K562 (cell line): ENCODE data around the gene FOXO3. TPM values are rescaled to one million over a fixed set of nuclear protein-coding genes. Genes with fewer than 3 reads are reported as not detected.

ENCODE experiments used
- ATAC-seq: fragments of 200-7000 bp; cut with Tn5 transposase; 3 replicates; pipeline ENCODE4 v1.9.1; 2020; ENCODE audit warnings: moderate library complexity
- BruUV-seq: library from RNA; stranded (reverse); fragments of 400-500 nt; replicated peaks from 2 replicates; lab custom pipeline; 2021; lab: Mats Ljungman, UMichigan
- CTCF ChIA-PET: fragments of 300-600 bp; formaldehyde crosslinking; extraction: SDS; loops from one replicate; lab custom pipeline; 2021; ENCODE audit warnings: low intra/inter-chr PET ratio; lab: Yijun Ruan, JAX
- POLR2A ChIA-PET: fragments of 300-600, 350-650 bp; sonication (Branson Sonifier 250); formaldehyde crosslinking; extraction: SDS; loops from one replicate; lab custom pipeline; 2021; ENCODE audit warnings: antibody characterized with exemption, inconsistent platforms; lab: Yijun Ruan, JAX
- DNase-seq, 4 experiments: peaks; one replicate each; pipeline versions ENCODE4 v3.0.0 to v3.0.0-alpha.2; 2011 to 2018; ENCODE audit warnings: low spot score in 3 of 4, mixed read lengths in 3 of 4; ENCODE audit errors: extremely low read depth in 1 of 4
- FAIRE-seq: peaks from 2 replicates; lab custom pipeline; 2011; peaks lifted over from hg19 to GRCh38; lab: Jason Lieb, UNC
- H2AFZ ChIP-seq: 2 replicates; pipeline ENCODE4 v1.6.0; 2011; ENCODE audit warnings: low read depth, low read length, control low read depth, inconsistent platforms
- H3K27ac ChIP-seq: fragments of 200-600 bp; 3 replicates; pipeline ENCODE4 v1.8.0; 2011; ENCODE audit warnings: low read depth, mild to moderate bottlenecking, control low read depth, inconsistent platforms, low read length, moderate library complexity, mixed read lengths; ENCODE audit errors: extremely low read depth
- H3K27me3 ChIP-seq, 2 experiments: fragments of 300-600 bp in 1 of 2; 2 replicates in 1 of 2; 3 replicates in 1 of 2; pipeline versions ENCODE4 v1.6.0 to v1.8.0; 2011; ENCODE audit warnings: inconsistent platforms in 2 of 2, low read length in 2 of 2, mild to moderate bottlenecking in 1 of 2, mixed read lengths in 1 of 2, moderate library complexity in 1 of 2; ENCODE audit not compliant: control insufficient read depth in 2 of 2, insufficient read depth in 2 of 2
- H3K36me3 ChIP-seq: fragments of 300-600 bp; 3 replicates; pipeline ENCODE4 v1.8.0; 2011; ENCODE audit warnings: mild to moderate bottlenecking, low read length, inconsistent platforms; ENCODE audit not compliant: control insufficient read depth, insufficient read depth
- H3K4me1 ChIP-seq, 2 experiments: fragments of 200-600 bp in 1 of 2; replicated peaks in 1 of 2; 2 replicates in 1 of 2; 3 replicates in 1 of 2; pipeline versions ENCODE4 v1.5.1 to v1.8.0; 2011; ENCODE audit warnings: inconsistent platforms in 2 of 2, low read length in 2 of 2, mild to moderate bottlenecking in 1 of 2, mixed read lengths in 1 of 2, moderate library complexity in 1 of 2; ENCODE audit not compliant: control insufficient read depth in 2 of 2, insufficient read depth in 2 of 2
- H3K4me2 ChIP-seq: 2 replicates; pipeline ENCODE4 v1.6.1; 2011; ENCODE audit warnings: low read length, control low read depth, inconsistent platforms, mixed read lengths; ENCODE audit not compliant: insufficient read depth
- H3K4me3 ChIP-seq: fragments of 200-600 bp; sonication (generic), shearing (Covaris generic); 2 replicates; pipeline ENCODE4 v1.5.1; 2016; ENCODE audit warnings: control low read depth, inconsistent platforms
- H3K79me2 ChIP-seq: fragments of 200-600 bp; 3 replicates; pipeline ENCODE4 v1.8.0; 2011; ENCODE audit warnings: low read length, inconsistent platforms; ENCODE audit not compliant: control insufficient read depth, insufficient read depth
- H3K9ac ChIP-seq, 2 experiments: 2 replicates each; pipeline versions ENCODE4 v1.6.0 to v1.6.1; 2011; ENCODE audit warnings: low read depth in 2 of 2, low read length in 2 of 2, control low read depth in 1 of 2, inconsistent platforms in 1 of 2, mild to moderate bottlenecking in 1 of 2, mixed read lengths in 1 of 2; ENCODE audit not compliant: insufficient read depth in 1 of 2
- H3K9me1 ChIP-seq: one replicate; pipeline ENCODE4 v1.6.0; 2011; ENCODE audit warnings: inconsistent platforms, mild to moderate bottlenecking, low read length, moderate library complexity; ENCODE audit not compliant: control insufficient read depth, insufficient read depth
- H3K9me3 ChIP-seq: replicated peaks from 2 replicates; pipeline ENCODE4 v1.5.1; 2011; ENCODE audit warnings: low read depth, low read length, inconsistent platforms; ENCODE audit not compliant: control insufficient read depth, insufficient read depth
- H4K20me1 ChIP-seq: replicated peaks from 2 replicates; pipeline ENCODE4 v1.6.1; 2011; ENCODE audit warnings: low read length, inconsistent platforms, mixed read lengths; ENCODE audit not compliant: control insufficient read depth, insufficient read depth
- BHLHE40 ChIP-seq: IDR thresholded peaks from 2 replicates; pipeline ENCODE4 v1.6.1; 2011; ENCODE audit warnings: low read length, improper control_type of control experiment
- CSDE1 ChIP-seq, 2 experiments: fragments of 450-650 bp; IDR thresholded peaks; 2 replicates each; pipeline ENCODE4 v1.6.1; 2016; ENCODE audit warnings: mild to moderate bottlenecking in 1 of 2
- POLR2G ChIP-seq: fragments of 200-400 bp; formaldehyde crosslinking; IDR thresholded peaks from 2 replicates; pipeline ENCODE4 v1.6.1; 2017; ENCODE audit warnings: low read depth, mild to moderate bottlenecking, antibody characterized with exemption, low read length, moderate library complexity
- POLR2H ChIP-seq: IDR thresholded peaks from 2 replicates; pipeline ENCODE4 v1.6.1; 2016; ENCODE audit warnings: missing genetic modification characterization, low read depth, mild to moderate bottlenecking, control low read depth, missing compliant biosample characterization, moderate library complexity
- RAD21 ChIP-seq, 2 experiments: fragments of 250-450 bp in 1 of 2; fragments of 450-650 bp in 1 of 2; sonication (Bioruptor Pico) in 1 of 2; formaldehyde crosslinking in 1 of 2; IDR thresholded peaks in 1 of 2; conservative IDR thresholded peaks in 1 of 2; 2 replicates each; pipeline versions ENCODE4 v1.4.0 to v1.8.0; 2020 to 2022; ENCODE audit warnings: mild to moderate bottlenecking in 2 of 2, moderate library complexity in 1 of 2
- STAG1 ChIP-seq: sonication (generic); formaldehyde crosslinking; IDR thresholded peaks from 2 replicates; pipeline ENCODE4 v1.5.0; 2020; ENCODE audit warnings: missing genetic modification reagents, borderline replicate concordance
- WGBS: fragments of 100-300 bp; shearing (Covaris generic); methylation state at CpG from one replicate; pipeline ENCODE4 v1.1.6; 2016; ENCODE audit warnings: low coverage, mixed read lengths; ENCODE audit not compliant: insufficient coverage; ENCODE audit errors: missing lambda C conversion rate; 5-methylcytosine and 5-hydroxymethylcytosine counted together
- in situ Hi-C: fragments of 300-500 bp; cut with MboI; formaldehyde crosslinking; loops from 4 replicates; pipeline ENCODE4 v1.15.0; 2018; ENCODE audit warnings: inconsistent platforms, mixed read lengths
- intact Hi-C: fragments of 100-400 bp; cut with micrococcal nuclease; formaldehyde crosslinking; loops from 2 replicates; pipeline ENCODE4 v1.14.2; 2022
- polyA plus RNA-seq, 8 experiments: library from polyadenylated mRNA; depleted of rRNA in 4 of 8; stranded (reverse) in 5 of 8; unstranded in 3 of 8; fragments of >200 nt; fragmentation: Nextera tagmentation in 2 of 8; fragmentation: Illumina TruSeq in 1 of 8; extraction: Ambion mirVana in 2 of 8; extraction: Trizol in 1 of 8; gene quantifications; 2 replicates each; pipeline versions ENCODE4 v1.2.1 to v1.2.3, GENCODE V29; 2011 to 2014; ENCODE audit warnings: inconsistent platforms in 1 of 8, missing spikeins in 1 of 8
- total RNA-seq, 7 experiments: library from RNA; depleted of rRNA in 6 of 7; stranded (reverse); fragments of >200 nt in 6 of 7; fragmentation: Illumina TruSeq in 2 of 7; extraction: Trizol in 2 of 7; gene quantifications; 2 replicates each; pipeline versions ENCODE4 v1.2.1 to v1.2.3, GENCODE V29; 2011 to 2021; ENCODE audit warnings: low replicate concordance in 1 of 7

Gene FOXO3
- total and polyA plus RNA-seq, 9 of the 15 experiments (the other 6 are each of a cell fraction or from before 2014, with no cell fraction given), result 3.0 to 14.6 (median 6.0) TPM

DNA sequence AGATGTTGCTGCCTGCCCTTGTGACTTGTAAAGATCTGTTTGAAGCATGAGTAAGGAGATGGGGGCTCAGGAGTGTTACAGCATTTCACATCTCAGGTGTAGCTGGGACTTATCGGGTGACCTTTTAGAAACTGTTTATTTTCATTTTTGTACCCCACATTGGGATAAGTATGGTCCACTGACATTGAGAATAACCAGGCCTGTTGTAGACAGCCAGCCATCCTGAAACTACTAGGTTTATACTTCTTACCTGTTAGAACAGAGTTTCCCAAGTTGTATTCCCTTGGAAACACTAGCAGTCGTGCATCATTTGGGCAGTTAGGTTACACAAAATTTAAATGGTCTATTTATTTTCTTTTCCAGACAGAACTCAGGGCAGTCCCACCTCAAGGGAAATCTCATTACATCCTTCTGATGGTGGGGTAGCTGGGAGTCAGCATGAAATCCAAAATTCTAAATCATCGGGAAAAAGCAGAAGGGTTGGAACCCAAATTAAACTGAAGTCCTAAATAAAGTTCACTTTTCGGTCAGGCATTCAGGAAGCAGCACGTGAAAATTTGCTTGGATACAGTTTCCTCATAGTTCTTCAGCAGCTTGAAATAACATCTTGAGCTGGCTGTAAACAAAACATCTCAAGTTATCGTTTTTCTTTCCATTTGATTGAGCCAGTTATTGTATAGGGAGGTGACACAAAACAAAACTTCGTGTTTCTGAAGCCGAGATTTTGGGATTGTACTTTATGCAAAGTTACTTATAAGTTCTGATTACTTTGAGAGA lies 30.5 kb downstream of the FOXO3 start (continued):
- TF ChIP-seq CSDE1 (IDR thresholded peaks at IDR 0.05), result no peak
- no peak for TF ChIP-seq POLR2G

DNA sequence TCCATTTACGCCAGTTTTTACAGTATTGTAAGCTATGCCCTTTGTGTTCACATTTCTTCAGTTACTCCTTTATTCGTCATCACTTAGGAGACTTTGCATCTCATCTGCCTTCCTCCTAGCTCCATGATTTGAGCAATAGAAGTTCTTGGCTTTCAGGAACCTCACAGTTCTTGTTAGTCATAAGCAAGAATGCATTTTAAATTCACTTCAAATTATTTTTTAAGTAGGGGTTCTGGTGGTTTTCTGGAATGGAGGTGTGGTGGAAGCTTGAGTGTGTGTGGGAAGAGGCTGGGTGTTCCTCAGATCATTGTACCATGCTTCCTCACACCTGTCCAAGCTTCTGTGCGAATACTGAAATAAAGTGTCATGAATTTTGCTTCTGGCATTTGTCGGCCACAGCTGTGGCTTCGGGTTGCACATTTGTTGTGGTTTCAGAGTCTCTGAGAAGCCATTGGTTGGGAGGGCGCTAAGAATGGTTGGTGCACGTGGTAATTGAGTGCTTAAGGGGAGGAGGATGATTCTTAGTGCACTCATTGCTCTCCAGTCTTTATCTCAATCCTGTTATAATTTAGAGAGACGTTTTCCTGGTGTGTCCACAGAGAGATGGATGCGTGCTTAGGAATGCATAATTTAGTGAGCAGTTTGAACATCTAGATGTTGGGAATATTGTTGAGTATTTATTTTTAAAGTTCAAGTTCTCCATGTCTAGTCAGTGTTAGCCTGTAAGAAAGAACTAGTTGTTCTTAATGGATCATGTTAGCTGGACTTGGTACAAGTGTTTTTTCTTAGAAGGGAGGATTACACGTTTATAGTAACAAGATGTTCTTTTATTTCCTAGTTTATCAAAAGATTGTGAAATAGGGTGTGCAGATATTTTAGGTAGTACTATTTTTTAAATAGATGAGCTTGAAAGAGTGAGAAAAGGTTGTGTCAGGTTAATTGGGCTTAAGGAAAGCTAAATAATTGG lies 31.9 kb downstream of the FOXO3 start:
- no peak overlapping the region for H3K9ac ChIP-seq
- DNase-seq (peak; percentile 25 to 60 (median 42)), FAIRE-seq (peak; percentile 26), ATAC-seq (peak; percentile 67)
- H3K27me3 ChIP-seq, result no peaks in the 10 kb centered on the region
- peak overlapping the region; percentile 16; the same call in 1 of the 2 replicates for H2AFZ ChIP-seq
- H3K27ac ChIP-seq, result no peak overlapping the region
- H4K20me1 ChIP-seq, result no peaks in the 10 kb centered on the region
- no TSS peak for BruUV-seq
- H3K4me2 ChIP-seq, result peak overlapping the region; percentile 29; the same call in 1 of the 2 replicates
- in situ Hi-C loops (no loop called here), intact Hi-C loops (no loop called here)
- peaks cover 25% of the 10 kb centered on the region for H3K79me2 ChIP-seq
- POLR2A ChIA-PET, result interaction anchor here (0.6 to 0.8 kb wide), 4 partner anchors 32 to 550 kb away, joined by 3 to 4 read pairs (median 4); partner anchors contain the start of gene FOXO3
- CTCF ChIA-PET, result no interaction called here
- no peak overlapping the region for H3K4me3 ChIP-seq
- peaks cover 12 to 46% of the 10 kb centered on the region in 2 experiments for H3K4me1 ChIP-seq
- no peaks in the 10 kb centered on the region for H3K9me1 ChIP-seq
- H3K9me3 ChIP-seq, result no peaks in the 10 kb centered on the region
- H3K36me3 ChIP-seq, result no peaks in the 10 kb centered on the region
- 22% methylated on average over 10 of the region's 10 CpGs for WGBS
- TF ChIP-seq BHLHE40 (peak; percentile 65), RAD21 (CRISPR knock-in tag; conservative IDR thresholded peaks at IDR 0.05 in 1 of 2, IDR thresholded peaks at IDR 0.05 in 1 of 2) (0 out of 4 replicates have a peak, but pooled peaks of 1 of the 2 experiments have one; percentile 3), POLR2H (tag) (no peak), STAG1 (CRISPR knock-in tag) (no peak)
